GM12878 (cell line): ENCODE measurements around the gene SIN3A. TPM values are rescaled to one million over a fixed set of nuclear protein-coding genes. Genes with fewer than 3 reads are reported as not detected.

Experiments
- BMI1 ChIP-seq: fragments of 450-650 bp; IDR thresholded peaks from 2 replicates; pipeline ENCODE4 v1.6.1; 2016; ENCODE audit warnings: mild to moderate bottlenecking, moderate library complexity, borderline replicate concordance
- CHD1 ChIP-seq: IDR thresholded peaks from 2 replicates; pipeline ENCODE4 v1.6.1; 2012; ENCODE audit warnings: low read depth, low read length, improper control_type of control experiment
- CHD2 ChIP-seq: IDR thresholded peaks from 2 replicates; pipeline ENCODE4 v1.6.1; 2011; ENCODE audit warnings: low read depth, low read length, improper control_type of control experiment, borderline replicate concordance
- EED ChIP-seq: sonication (generic); IDR thresholded peaks from 2 replicates; pipeline ENCODE4 v1.6.1; 2016; ENCODE audit warnings: antibody characterized with exemption, low read depth
- EGR1 ChIP-seq, 2 experiments: IDR thresholded peaks; 1 replicate in 1 of 2; 2 replicates in 1 of 2; pipeline ENCODE4 v1.6.1; 2011 to 2012; ENCODE audit warnings: low read depth in 2 of 2, low read length in 2 of 2, borderline replicate concordance in 1 of 2, mild to moderate bottlenecking in 1 of 2, moderate library complexity in 1 of 2
- HDAC6 ChIP-seq: fragments of 200-600 bp; sonication (generic); IDR thresholded peaks from one replicate; pipeline ENCODE4 v1.8.0; 2017; ENCODE audit warnings: antibody characterized with exemption; ENCODE audit not compliant: unreplicated experiment
- HDGF ChIP-seq: fragments of 450-650 bp; IDR thresholded peaks from 2 replicates; pipeline ENCODE4 v1.6.1; 2016; ENCODE audit warnings: antibody characterized with exemption
- JUNB ChIP-seq: IDR thresholded peaks from 2 replicates; pipeline ENCODE4 v1.6.1; 2016; ENCODE audit warnings: antibody characterized with exemption, mild to moderate bottlenecking
- NFIC ChIP-seq: IDR thresholded peaks from 2 replicates; pipeline ENCODE4 v1.6.1; 2012; ENCODE audit warnings: low read depth, mild to moderate bottlenecking, inconsistent platforms, low read length, moderate library complexity
- NFYB ChIP-seq: IDR thresholded peaks from 2 replicates; pipeline ENCODE4 v1.6.1; 2011; ENCODE audit warnings: low read depth, mild to moderate bottlenecking, low read length, improper control_type of control experiment, moderate library complexity; ENCODE audit not compliant: insufficient read depth
- NR2F1 ChIP-seq: fragments of 450-650 bp; conservative IDR thresholded peaks from 2 replicates; pipeline ENCODE4 v1.6.1; 2017; ENCODE audit warnings: mild to moderate bottlenecking
- RFX5 ChIP-seq: IDR thresholded peaks from 2 replicates; pipeline ENCODE4 v1.6.1; 2011; ENCODE audit warnings: low read depth, low read length, improper control_type of control experiment
- STAT1 ChIP-seq: fragments of 450-650 bp; conservative IDR thresholded peaks from 2 replicates; pipeline ENCODE4 v1.6.1; 2014; ENCODE audit warnings: antibody characterized with exemption, mild to moderate bottlenecking
- STAT3 ChIP-seq: IDR thresholded peaks from 2 replicates; pipeline ENCODE4 v1.6.1; 2011; ENCODE audit warnings: low read depth, low read length, improper control_type of control experiment
- SUPT20H ChIP-seq: IDR thresholded peaks from 2 replicates; pipeline ENCODE4 v1.6.1; 2011; ENCODE audit warnings: low read depth, mild to moderate bottlenecking, low read length, moderate library complexity, borderline replicate concordance; ENCODE audit not compliant: control insufficient read depth
- ZNF207 ChIP-seq: fragments of 450-650 bp; IDR thresholded peaks from 2 replicates; pipeline ENCODE4 v1.6.1; 2014; ENCODE audit warnings: antibody characterized with exemption, mild to moderate bottlenecking, borderline replicate concordance
- ZSCAN29 ChIP-seq: fragments of 450-650 bp; IDR thresholded peaks from 2 replicates; pipeline ENCODE4 v1.6.1; 2017; ENCODE audit warnings: mild to moderate bottlenecking, moderate library complexity
- ZZZ3 ChIP-seq: IDR thresholded peaks from 2 replicates; pipeline ENCODE4 v1.6.1; 2011; ENCODE audit warnings: low read depth; ENCODE audit not compliant: control insufficient read depth, insufficient read length
- polyA plus RNA-seq, 11 experiments: library from polyadenylated mRNA; depleted of rRNA in 4 of 11; unstranded in 6 of 11; stranded (reverse) in 5 of 11; fragments of >200 nt; fragmentation: Nextera tagmentation in 4 of 11; fragmentation: Illumina TruSeq in 1 of 11; extraction: Ambion mirVana in 4 of 11; extraction: Trizol in 1 of 11; gene quantifications; 1 replicate in 1 of 11; 2 replicates in 10 of 11; pipeline versions ENCODE4 v1.2.1 to v1.2.3, GENCODE V29; 2011 to 2016; ENCODE audit warnings: inconsistent platforms in 2 of 11, missing spikeins in 2 of 11, low read depth in 1 of 11
- total RNA-seq, 4 experiments: library from RNA; depleted of rRNA in 3 of 4; stranded (reverse); fragments of >200 nt in 3 of 4; fragmentation: Illumina TruSeq in 1 of 4; extraction: Trizol in 1 of 4; gene quantifications; 2 replicates each; pipeline versions ENCODE4 v1.2.1 to v1.2.3, GENCODE V29; 2013 to 2021
- TF ChIP-seq, protein P1 (sequence below): fragments of 450-650 bp; IDR thresholded peaks from 2 replicates; pipeline ENCODE4 v1.6.1; 2018; ENCODE audit warnings: mild to moderate bottlenecking, low read depth, moderate library complexity; ENCODE audit not compliant: partially characterized antibody
- TF ChIP-seq, protein P2 (sequence below): IDR thresholded peaks from 2 replicates; pipeline ENCODE4 v1.6.1; 2012; ENCODE audit warnings: improper control_type of control experiment, low read depth, low read length; ENCODE audit not compliant: insufficient replicate concordance
- TF ChIP-seq, protein P3 (sequence below): fragments of 450-650 bp; IDR thresholded peaks from 2 replicates; pipeline ENCODE4 v1.6.1; 2017; ENCODE audit warnings: borderline replicate concordance

Gene SIN3A
- total and polyA plus RNA-seq, 10 of the 15 experiments (the other 5 are each of a cell fraction or from before 2014, with no cell fraction given) = 6.4 to 62.2 (median 29.2) TPM

DNA sequence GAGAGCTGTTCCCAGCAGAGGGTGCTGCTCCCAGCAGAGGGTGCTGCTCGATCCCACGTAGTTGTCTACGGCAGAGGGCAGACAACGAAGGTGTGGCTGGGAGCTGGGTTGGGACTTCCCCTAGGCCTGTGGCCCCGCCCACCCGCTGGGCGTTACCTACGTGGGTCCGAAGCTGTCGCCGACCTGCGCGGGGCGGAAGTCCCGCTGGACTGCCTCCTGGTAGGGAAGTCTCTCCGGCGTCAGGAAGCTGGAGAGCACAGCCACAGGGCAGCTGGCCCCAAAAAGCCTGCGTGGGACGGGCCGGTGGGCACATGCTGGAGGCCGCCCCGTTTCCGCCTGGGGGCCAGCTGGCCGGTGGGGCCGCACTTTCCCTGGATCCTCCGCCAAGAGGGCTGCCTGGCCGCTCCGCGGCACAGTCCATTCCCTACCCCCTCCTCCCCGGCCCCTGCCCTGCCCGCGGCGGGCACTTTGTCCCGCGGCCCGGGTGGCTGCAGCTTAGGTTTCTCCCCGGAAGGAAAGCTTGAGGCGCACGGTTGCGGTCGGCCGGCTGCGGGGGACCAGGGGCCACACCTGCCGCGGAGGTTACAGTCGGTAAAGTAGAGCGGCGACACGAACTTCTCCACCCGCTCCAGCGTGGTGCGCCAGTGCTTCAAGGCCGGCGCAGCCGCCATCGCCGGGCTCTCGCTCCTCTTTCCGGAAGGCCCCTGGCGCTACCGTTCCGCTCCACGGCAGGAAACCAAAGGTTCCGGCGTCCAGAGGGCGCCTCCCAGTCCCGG lies 83.4 kb downstream of the SIN3A start, which contains the start of gene MAN2C1 (continued):
- TF ChIP-seq HDAC6 (peak; percentile 63), ZSCAN29 (no peak; the same call in none of the 2 replicates), CHD2 (peak; percentile 36), BMI1 (no peak), ZZZ3 (peak; percentile 12), EGR1 (IDR thresholded peaks at IDR 0.05; ENCODE audit: borderline replicate concordance in 1 of 2, low read depth in 2 of 2, low read length in 2 of 2) (peak; percentile 33 to 40; a peak in 2 of 3 replicates), NFYB (no peak), SUPT20H (no peak), ZNF207 (peak; percentile 98), STAT3 (no peak), RFX5 (0 out of 2 replicates have a peak, but pooled peaks have one; percentile 47), HDGF (peak; percentile 89), STAT1 (peak; percentile 90; the same call in 1 of the 2 replicates), NR2F1 (peak; percentile 58; the same call in 1 of the 2 replicates), NFIC (no peak; the same call in 1 of the 2 replicates), CHD1 (0 out of 2 replicates have a peak, but pooled peaks have one; percentile 76), JUNB (no peak), EED (peak; percentile 50)
- TF ChIP-seq, protein P1, sequence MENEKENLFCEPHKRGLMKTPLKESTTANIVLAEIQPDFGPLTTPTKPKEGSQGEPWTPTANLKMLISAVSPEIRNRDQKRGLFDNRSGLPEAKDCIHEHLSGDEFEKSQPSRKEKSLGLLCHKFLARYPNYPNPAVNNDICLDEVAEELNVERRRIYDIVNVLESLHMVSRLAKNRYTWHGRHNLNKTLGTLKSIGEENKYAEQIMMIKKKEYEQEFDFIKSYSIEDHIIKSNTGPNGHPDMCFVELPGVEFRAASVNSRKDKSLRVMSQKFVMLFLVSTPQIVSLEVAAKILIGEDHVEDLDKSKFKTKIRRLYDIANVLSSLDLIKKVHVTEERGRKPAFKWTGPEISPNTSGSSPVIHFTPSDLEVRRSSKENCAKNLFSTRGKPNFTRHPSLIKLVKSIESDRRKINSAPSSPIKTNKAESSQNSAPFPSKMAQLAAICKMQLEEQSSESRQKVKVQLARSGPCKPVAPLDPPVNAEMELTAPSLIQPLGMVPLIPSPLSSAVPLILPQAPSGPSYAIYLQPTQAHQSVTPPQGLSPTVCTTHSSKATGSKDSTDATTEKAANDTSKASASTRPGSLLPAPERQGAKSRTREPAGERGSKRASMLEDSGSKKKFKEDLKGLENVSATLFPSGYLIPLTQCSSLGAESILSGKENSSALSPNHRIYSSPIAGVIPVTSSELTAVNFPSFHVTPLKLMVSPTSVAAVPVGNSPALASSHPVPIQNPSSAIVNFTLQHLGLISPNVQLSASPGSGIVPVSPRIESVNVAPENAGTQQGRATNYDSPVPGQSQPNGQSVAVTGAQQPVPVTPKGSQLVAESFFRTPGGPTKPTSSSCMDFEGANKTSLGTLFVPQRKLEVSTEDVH = peak; percentile 85
- TF ChIP-seq, protein P2, sequence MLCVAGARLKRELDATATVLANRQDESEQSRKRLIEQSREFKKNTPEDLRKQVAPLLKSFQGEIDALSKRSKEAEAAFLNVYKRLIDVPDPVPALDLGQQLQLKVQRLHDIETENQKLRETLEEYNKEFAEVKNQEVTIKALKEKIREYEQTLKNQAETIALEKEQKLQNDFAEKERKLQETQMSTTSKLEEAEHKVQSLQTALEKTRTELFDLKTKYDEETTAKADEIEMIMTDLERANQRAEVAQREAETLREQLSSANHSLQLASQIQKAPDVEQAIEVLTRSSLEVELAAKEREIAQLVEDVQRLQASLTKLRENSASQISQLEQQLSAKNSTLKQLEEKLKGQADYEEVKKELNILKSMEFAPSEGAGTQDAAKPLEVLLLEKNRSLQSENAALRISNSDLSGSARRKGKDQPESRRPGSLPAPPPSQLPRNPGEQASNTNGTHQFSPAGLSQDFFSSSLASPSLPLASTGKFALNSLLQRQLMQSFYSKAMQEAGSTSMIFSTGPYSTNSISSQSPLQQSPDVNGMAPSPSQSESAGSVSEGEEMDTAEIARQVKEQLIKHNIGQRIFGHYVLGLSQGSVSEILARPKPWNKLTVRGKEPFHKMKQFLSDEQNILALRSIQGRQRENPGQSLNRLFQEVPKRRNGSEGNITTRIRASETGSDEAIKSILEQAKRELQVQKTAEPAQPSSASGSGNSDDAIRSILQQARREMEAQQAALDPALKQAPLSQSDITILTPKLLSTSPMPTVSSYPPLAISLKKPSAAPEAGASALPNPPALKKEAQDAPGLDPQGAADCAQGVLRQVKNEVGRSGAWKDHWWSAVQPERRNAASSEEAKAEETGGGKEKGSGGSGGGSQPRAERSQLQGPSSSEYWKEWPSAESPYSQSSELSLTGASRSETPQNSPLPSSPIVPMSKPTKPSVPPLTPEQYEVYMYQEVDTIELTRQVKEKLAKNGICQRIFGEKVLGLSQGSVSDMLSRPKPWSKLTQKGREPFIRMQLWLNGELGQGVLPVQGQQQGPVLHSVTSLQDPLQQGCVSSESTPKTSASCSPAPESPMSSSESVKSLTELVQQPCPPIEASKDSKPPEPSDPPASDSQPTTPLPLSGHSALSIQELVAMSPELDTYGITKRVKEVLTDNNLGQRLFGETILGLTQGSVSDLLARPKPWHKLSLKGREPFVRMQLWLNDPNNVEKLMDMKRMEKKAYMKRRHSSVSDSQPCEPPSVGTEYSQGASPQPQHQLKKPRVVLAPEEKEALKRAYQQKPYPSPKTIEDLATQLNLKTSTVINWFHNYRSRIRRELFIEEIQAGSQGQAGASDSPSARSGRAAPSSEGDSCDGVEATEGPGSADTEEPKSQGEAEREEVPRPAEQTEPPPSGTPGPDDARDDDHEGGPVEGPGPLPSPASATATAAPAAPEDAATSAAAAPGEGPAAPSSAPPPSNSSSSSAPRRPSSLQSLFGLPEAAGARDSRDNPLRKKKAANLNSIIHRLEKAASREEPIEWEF = no peak
- TF ChIP-seq, protein P3, sequence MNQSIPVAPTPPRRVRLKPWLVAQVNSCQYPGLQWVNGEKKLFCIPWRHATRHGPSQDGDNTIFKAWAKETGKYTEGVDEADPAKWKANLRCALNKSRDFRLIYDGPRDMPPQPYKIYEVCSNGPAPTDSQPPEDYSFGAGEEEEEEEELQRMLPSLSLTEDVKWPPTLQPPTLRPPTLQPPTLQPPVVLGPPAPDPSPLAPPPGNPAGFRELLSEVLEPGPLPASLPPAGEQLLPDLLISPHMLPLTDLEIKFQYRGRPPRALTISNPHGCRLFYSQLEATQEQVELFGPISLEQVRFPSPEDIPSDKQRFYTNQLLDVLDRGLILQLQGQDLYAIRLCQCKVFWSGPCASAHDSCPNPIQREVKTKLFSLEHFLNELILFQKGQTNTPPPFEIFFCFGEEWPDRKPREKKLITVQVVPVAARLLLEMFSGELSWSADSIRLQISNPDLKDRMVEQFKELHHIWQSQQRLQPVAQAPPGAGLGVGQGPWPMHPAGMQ = no peak
